Peyer's patch (tissue), 4 donors: ENCODE data around the gene DNMT1. TPM values are rescaled to one million over a fixed set of nuclear protein-coding genes. Genes with fewer than 3 reads are reported as not detected.

Experiments used
- DNase-seq, 3 donors: peaks; one replicate each; pipeline ENCODE4 v3.0.0-alpha.2; 2017 to 2019
- H3K27ac ChIP-seq, 4 donors: fragments of 200-600 bp; sonication (generic); one replicate each; pipeline ENCODE4 v1.5.1; 2016 to 2019
- H3K27me3 ChIP-seq, 2 donors: fragments of 200-600 bp; sonication (generic); one replicate each; pipeline ENCODE4 v1.5.1; 2019
- H3K36me3 ChIP-seq, 3 donors: fragments of 200-600 bp; sonication (generic); one replicate each; pipeline ENCODE4 v1.5.1; 2016 to 2019
- H3K4me1 ChIP-seq, 4 donors: fragments of 200-600 bp; sonication (generic); one replicate each; pipeline ENCODE4 v1.5.1; 2016 to 2019
- H3K4me3 ChIP-seq, 4 donors: fragments of 200-600 bp; sonication (generic); 1 replicate in 3 of 4; 2 replicates in 1 of 4; pipeline ENCODE4 v1.5.1; 2016 to 2019; ENCODE audit warnings: mild to moderate bottlenecking in 1 of 4
- H3K9me3 ChIP-seq, 4 donors: fragments of 200-600 bp; sonication (generic); one replicate each; pipeline ENCODE4 v1.5.1; 2016 to 2019; ENCODE audit warnings: mild to moderate bottlenecking in 1 of 4
- CTCF ChIP-seq, 6 experiments: fragments of 450-650 bp in 4 of 6; fragments of 200-600 bp in 2 of 6; sonication (generic) in 1 of 6; IDR thresholded peaks; one replicate each; pipeline ENCODE4 v1.5.1; 2017 to 2019; ENCODE audit warnings: antibody characterized with exemption in 6 of 6, mild to moderate bottlenecking in 3 of 6, moderate library complexity in 1 of 6
- POLR2A ChIP-seq, 2 donors: fragments of 450-650 bp; IDR thresholded peaks; one replicate each; pipeline ENCODE4 v1.5.1; 2017; ENCODE audit warnings: antibody characterized with exemption in 2 of 2, mild to moderate bottlenecking in 2 of 2, moderate library complexity in 2 of 2
- total RNA-seq, 4 donors: library from RNA; depleted of rRNA; stranded (reverse); fragments of >200 nt; gene quantifications; one replicate each; pipeline ENCODE4 v1.1.0, GENCODE V29; 2016

DNMT1 gene
- total RNA-seq, 4 donors from 2014 or later: 22.1 to 195 (median 41.5) TPM

- no peak for DNase-seq
- Histone ChIP-seq H3K27me3 (no peaks in the 10 kb centered on the region), H3K9me3 (no peaks in the 10 kb centered on the region), H3K36me3 (peaks cover 0 to 56% (median 0%) of the 10 kb centered on the region in 3 donors), H3K4me3 (no peak overlapping the region), H3K4me1 (peaks cover 0 to 36% (median 19%) of the 10 kb centered on the region in 4 donors), H3K27ac (no peak overlapping the region)
- TF ChIP-seq POLR2A (IDR thresholded peaks at IDR 0.05) (no peak), CTCF (IDR thresholded peaks at IDR 0.05) (no peak)
Observed at GRCh38 chr19:10114651-10115391, 79.9 kb downstream of the DNMT1 start.

DNA sequence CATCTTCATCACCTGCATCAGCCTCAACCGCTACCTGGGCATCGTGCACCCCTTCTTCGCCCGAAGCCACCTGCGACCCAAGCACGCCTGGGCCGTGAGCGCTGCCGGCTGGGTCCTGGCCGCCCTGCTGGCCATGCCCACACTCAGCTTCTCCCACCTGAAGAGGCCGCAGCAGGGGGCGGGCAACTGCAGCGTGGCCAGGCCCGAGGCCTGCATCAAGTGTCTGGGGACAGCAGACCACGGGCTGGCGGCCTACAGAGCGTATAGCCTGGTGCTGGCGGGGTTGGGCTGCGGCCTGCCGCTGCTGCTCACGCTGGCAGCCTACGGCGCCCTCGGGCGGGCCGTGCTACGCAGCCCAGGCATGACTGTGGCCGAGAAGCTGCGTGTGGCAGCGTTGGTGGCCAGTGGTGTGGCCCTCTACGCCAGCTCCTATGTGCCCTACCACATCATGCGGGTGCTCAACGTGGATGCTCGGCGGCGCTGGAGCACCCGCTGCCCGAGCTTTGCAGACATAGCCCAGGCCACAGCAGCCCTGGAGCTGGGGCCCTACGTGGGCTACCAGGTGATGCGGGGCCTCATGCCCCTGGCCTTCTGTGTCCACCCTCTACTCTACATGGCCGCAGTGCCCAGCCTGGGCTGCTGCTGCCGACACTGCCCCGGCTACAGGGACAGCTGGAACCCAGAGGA is 80.6 kb downstream of the DNMT1 start:
- Histone ChIP-seq H3K27me3 (no peaks in the 10 kb centered on the region), H3K9me3 (no peaks in the 10 kb centered on the region), H3K4me3 (no peak overlapping the region), H3K36me3 (peaks cover 0 to 63% (median 0%) of the 10 kb centered on the region in 3 donors), H3K27ac (no peak overlapping the region), H3K4me1 (peaks cover 0 to 36% (median 18%) of the 10 kb centered on the region in 4 donors)
- no peak for DNase-seq
- TF ChIP-seq CTCF (IDR thresholded peaks at IDR 0.05): no peak
- no peak for TF ChIP-seq POLR2A (IDR thresholded peaks at IDR 0.05)

DNA sequence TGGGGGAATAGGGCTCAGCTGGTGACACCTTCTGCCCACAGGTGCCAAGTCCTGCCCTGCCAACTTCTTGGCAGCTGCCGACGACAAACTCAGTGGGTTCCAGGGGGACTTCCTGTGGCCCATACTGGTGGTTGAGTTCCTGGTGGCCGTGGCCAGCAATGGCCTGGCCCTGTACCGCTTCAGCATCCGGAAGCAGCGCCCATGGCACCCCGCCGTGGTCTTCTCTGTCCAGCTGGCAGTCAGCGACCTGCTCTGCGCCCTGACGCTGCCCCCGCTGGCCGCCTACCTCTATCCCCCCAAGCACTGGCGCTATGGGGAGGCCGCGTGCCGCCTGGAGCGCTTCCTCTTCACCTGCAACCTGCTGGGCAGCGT is 81.2 kb downstream of the DNMT1 start:
- TF ChIP-seq CTCF (IDR thresholded peaks at IDR 0.05): no peak
- no peak for TF ChIP-seq POLR2A (IDR thresholded peaks at IDR 0.05)
- peak overlapping the region in 3 of 4 donors; percentile 52 to 80 (median 59) for H3K27ac ChIP-seq

DNA sequence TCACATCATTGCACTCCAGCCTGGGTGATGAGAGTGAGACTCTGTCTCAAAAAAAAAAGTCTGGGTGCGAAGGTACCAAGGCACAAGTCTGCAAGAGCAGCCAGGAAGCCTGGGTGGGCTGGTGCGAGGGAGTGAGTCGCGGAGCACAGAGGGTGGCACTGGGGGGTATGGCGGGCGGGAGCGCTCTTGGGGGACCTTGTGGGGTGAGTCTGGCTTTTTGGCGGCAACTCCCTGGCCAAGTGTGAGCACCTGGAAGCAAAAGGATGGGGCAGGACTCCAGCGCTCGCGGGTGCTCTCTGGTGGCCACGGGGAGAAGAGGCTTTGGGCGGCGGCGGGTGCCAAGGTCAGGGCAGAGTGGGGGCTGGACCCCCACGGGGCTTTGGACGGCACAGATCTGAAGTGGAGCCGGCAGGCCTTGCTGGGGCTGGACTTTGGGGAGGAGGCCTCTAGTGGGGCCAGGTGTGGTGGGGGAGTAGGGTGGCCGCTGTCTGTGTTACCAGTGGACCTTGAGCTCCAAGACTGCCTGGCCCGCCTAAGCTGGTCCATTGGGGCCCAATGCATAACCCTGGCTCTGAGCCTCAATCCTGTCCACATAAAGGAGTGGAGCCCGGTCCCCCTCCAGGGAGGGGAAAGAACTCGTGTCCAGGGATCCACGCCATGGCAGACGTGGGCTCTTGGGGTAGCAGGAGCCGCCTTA is 81.7 kb downstream of the DNMT1 start:
- peaks cover 0 to 74% (median 0%) of the 10 kb centered on the region in 3 donors for H3K36me3 ChIP-seq

More for the DNA sequence above, 81.2 kb downstream of the DNMT1 start:
- peak overlapping the region in 1 of 4 donors; percentile 4 for H3K4me3 ChIP-seq
- H3K9me3 ChIP-seq: no peaks in the 10 kb centered on the region
- peaks cover 0 to 30% (median 13%) of the 10 kb centered on the region in 4 donors for H3K4me1 ChIP-seq
- DNase-seq: no peak
- H3K27me3 ChIP-seq: no peaks in the 10 kb centered on the region
- H3K36me3 ChIP-seq: peaks cover 0 to 68% (median 0%) of the 10 kb centered on the region in 3 donors

More for the DNA sequence above, 81.7 kb downstream of the DNMT1 start:
- Histone ChIP-seq H3K27me3 (no peaks in the 10 kb centered on the region), H3K9me3 (no peaks in the 10 kb centered on the region), H3K27ac (peak overlapping the region; percentile 29 to 80 (median 56)), H3K4me1 (peaks cover 0 to 33% (median 11%) of the 10 kb centered on the region in 4 donors), H3K4me3 (peak overlapping the region in 2 of 4 donors; percentile 4 to 24)
- TF ChIP-seq POLR2A (IDR thresholded peaks at IDR 0.05) (no peak), CTCF (IDR thresholded peaks at IDR 0.05) (peak; percentile 61 to 77 (median 74))
- peak; percentile 75 to 81 (median 76) for DNase-seq
